Thyroid gland (tissue), 4 donors: Measurements from ENCODE around the gene ARMC9. TPM values are rescaled to one million over a fixed set of nuclear protein-coding genes. Genes with fewer than 3 reads are reported as not detected.

Experiments used
- DNase-seq, 2 donors: peaks; one replicate each; pipeline ENCODE4 v3.0.0-alpha.2; 2019
- H3K27ac ChIP-seq, 3 donors: fragments of 200-600 bp; sonication (generic); 1 replicate in 2 of 3; 2 replicates in 1 of 3; pipeline ENCODE4 v1.5.1; 2016 to 2019; ENCODE audit warnings: mild to moderate bottlenecking in 1 of 3, moderate library complexity in 1 of 3
- H3K27me3 ChIP-seq: fragments of 200-600 bp; sonication (generic); one replicate; pipeline ENCODE4 v1.5.1; 2019
- H3K36me3 ChIP-seq, 2 donors: fragments of 200-600 bp; sonication (generic); one replicate each; pipeline ENCODE4 v1.5.1; 2016 to 2019
- H3K4me1 ChIP-seq, 2 donors: fragments of 200-600 bp; sonication (generic); one replicate each; pipeline ENCODE4 v1.5.1; 2017 to 2019
- H3K4me3 ChIP-seq, 3 donors: fragments of 200-600 bp; sonication (generic); replicated peaks in 1 of 3; 1 replicate in 2 of 3; 2 replicates in 1 of 3; pipeline ENCODE4 v1.5.1; 2016; ENCODE audit warnings: mild to moderate bottlenecking in 1 of 3
- H3K9me3 ChIP-seq: fragments of 200-600 bp; sonication (generic); one replicate; pipeline ENCODE4 v1.5.1; 2017
- CTCF ChIP-seq, 6 experiments: fragments of 200-600 bp in 3 of 6; fragments of 450-650 bp in 3 of 6; sonication (generic) in 3 of 6; IDR thresholded peaks; one replicate each; pipeline ENCODE4 v1.5.1; 2016 to 2019; ENCODE audit warnings: antibody characterized with exemption in 6 of 6, mild to moderate bottlenecking in 2 of 6, inconsistent platforms in 1 of 6, moderate library complexity in 1 of 6
- POLR2A ChIP-seq, 2 donors: fragments of 450-650 bp; IDR thresholded peaks; one replicate each; pipeline ENCODE4 v1.6.1; 2017; ENCODE audit warnings: antibody characterized with exemption in 2 of 2, mild to moderate bottlenecking in 2 of 2, moderate library complexity in 1 of 2
- WGBS, 2 donors: methylation state at CpG; one replicate each; pipeline ENCODE4 v1.1.5; 2017; 5-methylcytosine and 5-hydroxymethylcytosine counted together
- intact Hi-C: fragments of 100-400 bp; cut with DNase I; formaldehyde crosslinking; loops from one replicate; pipeline ENCODE4 v1.15.1; 2023
- total RNA-seq, 4 donors: library from RNA; depleted of rRNA; stranded (reverse); fragments of >200 nt; gene quantifications; one replicate each; pipeline ENCODE4 v1.2.3, GENCODE V29; 2016

The ARMC9 gene
- total RNA-seq, 4 donors from 2014 or later = 20.3 to 30.7 (median 28.0) TPM

- H3K27ac ChIP-seq = no peak overlapping the region
- TF ChIP-seq POLR2A (IDR thresholded peaks at IDR 0.05) (no peak), CTCF (IDR thresholded peaks at IDR 0.05) (peak; percentile 44 to 87 (median 76))
- 48 to 66% methylated on average over 6 to 8 of the region's 12 CpGs for WGBS, 2 donors
- peaks cover 0 to 23% of the 10 kb centered on the region in 2 donors for H3K4me1 ChIP-seq
- H3K36me3 ChIP-seq = no peaks in the 10 kb centered on the region
- no peaks in the 10 kb centered on the region for H3K27me3 ChIP-seq
- H3K4me3 ChIP-seq = no peak overlapping the region
- DNase-seq = peak; percentile 63 to 71
- no peaks in the 10 kb centered on the region for H3K9me3 ChIP-seq
- intact Hi-C loops = loop anchor here (5.0 kb wide), 1 partner anchor 185 kb away; no protein-coding TSS in a partner anchor
These were observed 29.1 kb downstream of the ARMC9 start for GRCh38 chr2:231227310-231228162.

DNA sequence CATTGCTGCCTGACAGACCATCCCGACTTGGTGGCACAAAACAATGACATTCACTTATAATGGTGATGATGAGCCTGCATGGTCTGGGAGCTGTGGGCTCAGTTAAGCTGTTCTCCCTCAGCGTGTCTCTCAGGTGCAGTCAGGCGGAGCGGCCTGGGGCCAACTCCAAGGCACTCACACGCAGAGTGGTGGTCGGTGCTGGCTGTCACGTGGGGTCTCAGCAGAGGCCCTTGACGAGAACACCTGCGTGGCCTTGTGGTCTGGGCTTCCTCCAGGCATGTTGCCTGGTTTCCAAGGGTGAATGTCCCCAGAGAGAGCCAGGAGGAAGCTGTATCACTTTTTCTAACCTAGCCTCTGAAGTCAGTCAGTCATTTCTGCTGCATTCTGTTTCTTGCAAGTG is 29.8 kb downstream of the ARMC9 start:
- WGBS, 2 donors = 23 to 45% methylated on average over 5 to 6 of the region's 9 CpGs
- Histone ChIP-seq H3K9me3 (no peaks in the 10 kb centered on the region), H3K4me3 (no peak overlapping the region), H3K36me3 (no peaks in the 10 kb centered on the region), H3K27ac (peak overlapping the region in 1 of 3 donors; percentile 6), H3K4me1 (peaks cover 0 to 23% of the 10 kb centered on the region in 2 donors), H3K27me3 (no peaks in the 10 kb centered on the region)
- intact Hi-C loops = loop anchor here (5.0 kb wide), 1 partner anchor 184 kb away; no protein-coding TSS in a partner anchor
- peak; percentile 55 to 71 for DNase-seq
- TF ChIP-seq CTCF (IDR thresholded peaks at IDR 0.05) (no peak), POLR2A (IDR thresholded peaks at IDR 0.05) (no peak)

- WGBS, 2 donors = 47 to 53% methylated on average over 5 of the region's 5 CpGs
- Histone ChIP-seq H3K36me3 (no peaks in the 10 kb centered on the region), H3K4me1 (peaks cover 0 to 23% of the 10 kb centered on the region in 2 donors), H3K27ac (peak overlapping the region in 1 of 3 donors; percentile 41), H3K9me3 (no peaks in the 10 kb centered on the region), H3K27me3 (no peaks in the 10 kb centered on the region), H3K4me3 (no peak overlapping the region)
- TF ChIP-seq CTCF (IDR thresholded peaks at IDR 0.05) (no peak), POLR2A (IDR thresholded peaks at IDR 0.05) (no peak)
- intact Hi-C loops = loop anchor here (5.0 kb wide), 1 partner anchor 183 kb away; no protein-coding TSS in a partner anchor
- no peak for DNase-seq
These were observed 30.6 kb downstream of the ARMC9 start for GRCh38 chr2:231228974-231229529.

GRCh38 chr2:231235217-231235616 is 36.8 kb downstream of the ARMC9 start:
- TF ChIP-seq CTCF (IDR thresholded peaks at IDR 0.05) = no peak
- TF ChIP-seq POLR2A (IDR thresholded peaks at IDR 0.05) = no peak
- WGBS, 2 donors = 88 to 91% methylated on average over 5 of the region's 5 CpGs
- H3K4me3 ChIP-seq = no peak overlapping the region
- DNase-seq = no peak
- no peak overlapping the region for H3K27ac ChIP-seq
- H3K36me3 ChIP-seq = peaks cover 0 to 15% of the 10 kb centered on the region in 2 donors
- no peaks in the 10 kb centered on the region for H3K4me1 ChIP-seq
- H3K9me3 ChIP-seq = no peaks in the 10 kb centered on the region
- intact Hi-C loops = no loop called here
- H3K27me3 ChIP-seq = no peaks in the 10 kb centered on the region

GRCh38 chr2:231238689-231239088 is 40.3 kb downstream of the ARMC9 start:
- Histone ChIP-seq H3K36me3 (peaks cover 0 to 15% of the 10 kb centered on the region in 2 donors), H3K27me3 (no peaks in the 10 kb centered on the region), H3K4me1 (no peaks in the 10 kb centered on the region), H3K27ac (no peak overlapping the region), H3K9me3 (no peaks in the 10 kb centered on the region), H3K4me3 (no peak overlapping the region)
- WGBS, 2 donors = 87 to 94% methylated on average over 3 of the region's 3 CpGs
- no peak for TF ChIP-seq POLR2A (IDR thresholded peaks at IDR 0.05)
- TF ChIP-seq CTCF (IDR thresholded peaks at IDR 0.05) = no peak
- intact Hi-C loops = no loop called here
- no peak for DNase-seq
